OCI-LY1 (cell line): ENCODE measurements around the gene TMIE.

ENCODE experiments used
- H2AFZ ChIP-seq: fragments of 200-600 bp; sonication (generic), shearing (Covaris generic); 2 replicates; pipeline ENCODE4 v1.6.0; 2014; ENCODE audit warnings: antibody characterized with exemption, mild to moderate bottlenecking, low read length
- H3F3A ChIP-seq: fragments of 200-600 bp; sonication (generic), shearing (Covaris generic); 2 replicates; pipeline ENCODE4 v1.6.0; 2014; ENCODE audit warnings: mild to moderate bottlenecking, antibody characterized with exemption, low read length, moderate library complexity; ENCODE audit not compliant: insufficient read depth
- H3K27ac ChIP-seq: fragments of 200-600 bp; sonication (generic); 2 replicates; pipeline ENCODE4 v1.5.1; 2014; ENCODE audit warnings: low read length, mixed run types, mild to moderate bottlenecking, low read depth; ENCODE audit not compliant: poor library complexity, severe bottlenecking
- H3K27me3 ChIP-seq: fragments of 200-600 bp; sonication (generic); 2 replicates; pipeline ENCODE4 v1.6.0; 2014; ENCODE audit warnings: antibody characterized with exemption, mild to moderate bottlenecking, low read length, moderate library complexity; ENCODE audit not compliant: insufficient read depth
- H3K36me3 ChIP-seq: fragments of 200-600 bp; sonication (generic); 2 replicates; pipeline ENCODE4 v1.6.1; 2014; ENCODE audit warnings: mild to moderate bottlenecking, antibody characterized with exemption, low read length, moderate library complexity, mixed read lengths; ENCODE audit not compliant: insufficient read depth
- H3K4me1 ChIP-seq: fragments of 200-600 bp; sonication (generic); 2 replicates; pipeline ENCODE4 v1.5.1; 2014; ENCODE audit warnings: mild to moderate bottlenecking, low read length, moderate library complexity; ENCODE audit not compliant: insufficient read depth, severe bottlenecking
- H3K4me2 ChIP-seq: fragments of 200-600 bp; sonication (generic), shearing (Covaris generic); 2 replicates; pipeline ENCODE4 v1.6.1; 2014; ENCODE audit warnings: low read length
- H3K4me3 ChIP-seq: fragments of 200-600 bp; sonication (generic); 2 replicates; pipeline ENCODE4 v1.5.1; 2014; ENCODE audit warnings: low read length, low read depth, mild to moderate bottlenecking, mixed read lengths; ENCODE audit not compliant: poor library complexity, severe bottlenecking
- H3K79me2 ChIP-seq: fragments of 200-600 bp; shearing (Covaris generic); 2 replicates; pipeline ENCODE4 v1.6.1; 2016; ENCODE audit warnings: mixed run types, low read length, mixed read lengths; ENCODE audit not compliant: insufficient read depth
- H3K9ac ChIP-seq: fragments of 200-600 bp; sonication (generic), shearing (Covaris generic); 2 replicates; pipeline ENCODE4 v1.6.1; 2014; ENCODE audit warnings: mild to moderate bottlenecking, low read length, mixed read lengths
- H3K9me2 ChIP-seq: fragments of 200-600 bp; sonication (generic), shearing (Covaris generic); 2 replicates; pipeline ENCODE4 v1.6.1; 2014; ENCODE audit warnings: low read depth, mild to moderate bottlenecking, low read length, mixed read lengths
- H3K9me3 ChIP-seq: fragments of 200-600 bp; shearing (Covaris generic); 2 replicates; pipeline ENCODE4 v1.6.1; 2014; ENCODE audit warnings: low read length, mixed read lengths
- H4K20me1 ChIP-seq: fragments of 200-600 bp; sonication (generic), shearing (Covaris generic); 2 replicates; pipeline ENCODE4 v1.6.0; 2016; ENCODE audit warnings: mild to moderate bottlenecking, low read length; ENCODE audit not compliant: insufficient read depth
- CTCF ChIP-seq: fragments of 200-600 bp; sonication (generic), shearing (Covaris generic); IDR thresholded peaks from 2 replicates; pipeline ENCODE4 v1.5.1; 2017; ENCODE audit warnings: mild to moderate bottlenecking, antibody characterized with exemption, low read length, moderate library complexity, mixed read lengths
- EZH2 ChIP-seq: fragments of 200-600 bp; sonication (generic), shearing (Covaris generic); IDR thresholded peaks from 2 replicates; pipeline ENCODE4 v1.8.0; 2017; ENCODE audit warnings: borderline replicate concordance, mixed run types, mild to moderate bottlenecking, antibody characterized with exemption, low read length, moderate library complexity, mixed read lengths

The TMIE gene

DNA sequence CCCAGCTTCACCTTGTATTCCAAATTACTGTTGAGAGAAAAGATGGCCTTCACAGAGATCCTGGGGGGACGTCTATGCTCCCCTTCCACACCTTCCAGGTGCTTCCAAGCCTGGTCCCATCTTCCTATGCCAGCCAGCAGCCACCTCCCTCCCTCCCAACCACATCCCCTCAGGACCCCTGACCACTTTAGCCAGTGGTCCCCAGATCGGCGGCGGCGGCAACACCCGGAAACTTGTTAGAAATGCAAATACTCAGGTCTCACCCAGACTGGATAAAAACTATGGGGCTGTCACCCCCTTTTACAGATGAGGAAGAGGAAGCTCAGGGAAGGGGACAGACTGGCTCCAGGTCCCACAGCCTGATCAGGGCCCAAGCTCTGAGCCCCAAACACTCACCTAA is 54.5 kb downstream of the TMIE start:
- Histone ChIP-seq H4K20me1 (no peaks in the 10 kb centered on the region), H3K4me2 (no peak overlapping the region), H2AFZ (no peak overlapping the region), H3K9ac (no peak overlapping the region), H3F3A (no peaks in the 10 kb centered on the region), H3K9me2 (no peaks in the 10 kb centered on the region), H3K79me2 (no peaks in the 10 kb centered on the region), H3K4me1 (no peaks in the 10 kb centered on the region), H3K4me3 (no peak overlapping the region), H3K27ac (no peak overlapping the region), H3K27me3 (no peaks in the 10 kb centered on the region; the same call in 1 of the 2 replicates), H3K9me3 (no peaks in the 10 kb centered on the region), H3K36me3 (no peaks in the 10 kb centered on the region)
- no peak for TF ChIP-seq CTCF
- no peak for TF ChIP-seq EZH2

DNA sequence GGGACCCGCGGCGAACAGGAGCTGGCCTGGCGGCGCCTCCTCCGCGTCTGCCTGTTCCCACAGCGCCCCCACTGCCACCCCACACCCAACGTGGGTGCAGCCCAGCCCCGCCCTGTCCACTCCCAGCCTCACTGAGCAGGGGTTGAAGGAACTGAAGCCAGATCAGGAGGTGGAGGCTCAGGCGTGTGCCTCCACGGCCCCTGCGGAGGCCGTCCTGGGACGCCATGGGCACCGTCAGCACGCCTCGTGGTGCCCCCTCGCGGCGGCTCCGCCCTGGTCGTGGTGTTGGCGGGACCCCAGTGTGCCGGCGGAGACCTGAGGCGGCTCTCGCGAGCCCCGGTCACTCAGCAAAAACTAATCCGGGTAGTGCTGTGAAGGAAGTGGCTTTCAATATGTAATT is 55.5 kb downstream of the TMIE start:
- H3K4me1 ChIP-seq, result no peaks in the 10 kb centered on the region
- H3K9me3 ChIP-seq, result no peaks in the 10 kb centered on the region
- no peak overlapping the region for H3K4me3 ChIP-seq
- H3K27me3 ChIP-seq, result no peaks in the 10 kb centered on the region
- H3K4me2 ChIP-seq, result no peak overlapping the region
- no peak overlapping the region for H3K27ac ChIP-seq
- H3K79me2 ChIP-seq, result no peaks in the 10 kb centered on the region
- no peaks in the 10 kb centered on the region for H3K36me3 ChIP-seq
- H4K20me1 ChIP-seq, result no peaks in the 10 kb centered on the region
- no peaks in the 10 kb centered on the region for H3K9me2 ChIP-seq
- H3K9ac ChIP-seq, result no peak overlapping the region
- no peak overlapping the region for H2AFZ ChIP-seq
- no peaks in the 10 kb centered on the region for H3F3A ChIP-seq
- TF ChIP-seq CTCF (no peak), EZH2 (no peak)

DNA sequence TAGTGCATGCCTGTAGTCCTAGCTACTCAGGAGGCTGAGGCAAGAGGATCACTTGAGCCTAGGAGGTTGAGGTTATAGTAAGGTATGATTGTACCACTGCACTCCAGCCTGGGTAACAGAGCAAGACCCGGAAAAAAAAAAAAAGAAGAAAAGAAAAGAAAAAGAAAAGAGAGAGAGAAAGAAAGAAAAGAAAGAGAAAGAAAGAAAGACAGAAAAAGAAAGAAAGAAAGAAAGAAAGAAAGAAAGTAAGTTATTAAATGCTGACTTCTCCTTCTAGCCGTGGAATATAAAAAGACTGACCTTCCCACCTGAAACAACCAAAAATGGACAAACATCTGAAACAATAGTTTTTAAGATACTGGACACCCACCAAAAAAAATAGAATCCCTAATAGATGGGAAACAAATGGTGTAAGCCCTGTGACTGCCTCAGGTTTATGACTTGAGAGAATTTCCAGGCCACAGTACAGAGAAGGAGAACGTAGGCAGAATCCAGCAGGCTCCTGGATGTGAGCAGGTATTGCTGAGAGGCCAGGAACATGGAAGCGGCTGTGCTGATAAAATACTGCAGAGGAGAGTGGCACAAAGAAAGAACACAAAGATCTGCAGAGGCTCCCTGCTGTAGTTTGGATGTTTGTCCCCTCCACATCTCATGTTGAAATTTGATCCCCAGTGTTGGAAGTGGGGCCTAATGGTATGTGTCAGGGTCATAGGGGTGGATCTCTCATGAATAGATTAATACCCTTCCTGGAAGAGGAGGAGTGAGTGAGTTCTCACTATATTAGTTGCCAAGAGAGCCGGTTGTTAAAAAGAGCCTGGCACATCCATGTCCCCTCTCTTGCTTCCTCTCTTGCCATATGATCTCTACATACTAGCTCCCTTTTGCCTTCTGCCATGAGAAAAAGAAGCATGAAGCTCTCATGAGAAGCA is 58.3 kb downstream of the TMIE start:
- Histone ChIP-seq H3K4me3 (no peak overlapping the region), H4K20me1 (no peaks in the 10 kb centered on the region), H3K79me2 (no peaks in the 10 kb centered on the region), H3K9ac (no peak overlapping the region), H3K9me3 (0 out of 2 replicates have a peak, but pooled peaks cover 4% of the 10 kb centered on the region), H3K4me1 (no peaks in the 10 kb centered on the region), H3K27me3 (no peaks in the 10 kb centered on the region), H2AFZ (no peak overlapping the region), H3F3A (no peaks in the 10 kb centered on the region), H3K27ac (no peak overlapping the region), H3K4me2 (no peak overlapping the region), H3K36me3 (no peaks in the 10 kb centered on the region), H3K9me2 (no peaks in the 10 kb centered on the region)
- TF ChIP-seq CTCF (no peak), EZH2 (no peak)
